ENCODE measurements around the gene CIB4.
A peak's percentile ranks its signal among the peaks of the same experiment; 100 is the strongest.

The CIB4 gene

GRCh38 chr2:26613241-26614215 is 27.6 kb downstream of the CIB4 start:
- no peak for DNase-seq (ENCODE audit: low read depth)
- no peak for TF ChIP-seq CTCF (IDR thresholded peaks at IDR 0.05; ENCODE audit: control insufficient read depth, extremely low read depth, insufficient read depth)
- H3K4me3 ChIP-seq (ENCODE audit: low read depth, low read length): no peak overlapping the region

DNA sequence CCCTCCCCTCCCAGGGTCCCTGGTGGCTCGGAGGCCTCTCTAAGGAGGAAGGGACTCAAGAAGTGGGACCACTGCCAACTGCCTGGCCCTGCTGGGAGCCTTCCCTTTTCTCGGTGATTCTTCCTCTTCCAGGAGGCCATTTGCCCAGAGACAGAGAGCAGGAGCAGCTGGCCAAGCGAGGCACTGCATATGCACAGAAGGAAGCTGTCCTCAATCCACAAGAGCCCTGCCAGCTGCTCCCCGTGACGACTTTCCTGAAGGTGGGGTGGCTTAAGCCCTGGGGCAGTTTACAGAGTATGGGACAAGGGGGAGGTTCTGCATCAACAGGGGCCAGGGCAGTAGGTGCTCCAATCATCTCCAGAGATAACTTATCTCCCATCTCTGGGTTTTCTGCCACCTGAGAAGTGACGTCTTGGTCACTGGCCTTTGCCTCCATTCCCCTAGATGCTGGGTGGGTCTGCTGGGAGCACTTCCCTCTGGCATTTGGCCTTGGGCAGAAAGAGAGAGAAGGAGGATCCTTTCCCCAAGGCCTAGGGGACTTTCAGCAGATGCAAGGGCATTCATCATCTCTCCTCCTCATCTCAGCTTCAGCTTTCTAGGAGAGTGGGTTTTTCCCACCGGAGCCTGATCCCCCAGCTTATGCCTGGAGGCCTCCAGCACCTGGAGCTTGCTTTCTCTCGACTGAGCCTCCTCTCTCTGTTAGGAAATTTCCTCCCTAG is 28.5 kb downstream of the CIB4 start:
- TF ChIP-seq CTCF (IDR thresholded peaks at IDR 0.05; ENCODE audit: control insufficient read depth, extremely low read depth, insufficient read depth): no peak
- H3K4me3 ChIP-seq (ENCODE audit: low read depth, low read length): no peak overlapping the region
- no peak for DNase-seq (ENCODE audit: low read depth)

DNA sequence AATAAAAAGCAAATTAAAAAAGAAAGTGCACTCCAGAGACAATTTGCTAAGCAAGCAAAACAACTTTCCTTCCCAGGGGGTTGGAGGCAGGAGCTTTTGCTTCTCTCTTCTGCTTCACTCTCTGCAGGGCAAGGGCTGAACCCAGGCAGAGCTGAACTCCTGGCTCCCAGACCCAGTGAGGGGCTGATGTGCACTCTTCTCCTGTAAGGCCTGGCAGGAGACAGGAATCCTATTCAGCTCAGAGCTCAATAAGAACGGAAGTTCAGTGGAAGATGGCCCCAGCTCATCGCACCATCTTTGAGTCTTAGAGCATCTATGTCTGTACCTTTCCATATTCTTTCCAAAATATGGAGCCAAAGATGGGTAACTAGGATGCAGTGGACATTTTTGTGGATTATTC is 29.1 kb downstream of the CIB4 start:
- H3K4me3 ChIP-seq (ENCODE audit: low read depth, low read length): no peak overlapping the region
- DNase-seq (ENCODE audit: low read depth): no peak
- TF ChIP-seq CTCF (IDR thresholded peaks at IDR 0.05; ENCODE audit: control insufficient read depth, extremely low read depth, insufficient read depth): no peak

DNA sequence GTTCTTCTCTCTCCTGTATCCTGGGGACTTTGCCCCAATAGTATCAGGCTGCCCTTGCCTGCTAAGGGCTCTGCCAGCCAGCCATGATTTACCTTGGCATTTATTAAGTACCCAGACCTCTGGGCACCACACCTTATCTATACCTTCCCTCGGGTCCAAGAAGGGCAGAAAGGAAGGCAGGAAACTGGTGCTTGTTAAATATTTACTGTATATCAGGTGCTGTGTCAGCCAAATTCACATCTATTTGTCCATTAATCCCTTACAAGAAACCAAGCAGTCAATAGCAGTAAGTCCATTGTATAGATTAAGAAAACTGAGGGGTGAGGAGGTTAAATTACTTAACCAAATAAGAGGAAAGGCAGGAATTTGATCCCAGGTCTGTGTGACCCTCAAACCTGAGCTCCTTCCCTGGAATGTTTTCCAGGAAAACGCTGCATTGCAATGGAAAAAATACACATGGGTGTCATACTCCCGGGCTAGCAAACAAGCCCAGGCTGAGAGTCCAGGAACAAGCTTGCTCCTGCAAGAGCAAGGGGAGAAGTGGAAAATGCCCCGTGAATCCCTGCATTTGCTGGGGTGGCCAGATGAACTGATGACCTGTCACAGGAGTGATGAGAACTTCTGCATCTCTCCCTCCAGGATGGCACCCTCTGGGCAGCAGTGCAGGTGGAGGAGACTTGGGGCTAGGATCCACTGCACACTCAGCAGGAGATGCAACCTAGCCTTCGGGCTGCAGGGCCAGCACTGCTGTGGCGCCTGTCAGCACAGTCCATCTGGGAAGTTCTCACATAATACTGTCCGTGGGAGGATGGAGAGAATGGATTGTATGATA is 30.4 kb downstream of the CIB4 start:
- TF ChIP-seq CTCF (IDR thresholded peaks at IDR 0.05; ENCODE audit: control insufficient read depth, extremely low read depth, insufficient read depth): no peak
- H3K4me3 ChIP-seq (ENCODE audit: low read depth, low read length): no peak overlapping the region
- DNase-seq (ENCODE audit: low read depth): peak; percentile 63

DNA sequence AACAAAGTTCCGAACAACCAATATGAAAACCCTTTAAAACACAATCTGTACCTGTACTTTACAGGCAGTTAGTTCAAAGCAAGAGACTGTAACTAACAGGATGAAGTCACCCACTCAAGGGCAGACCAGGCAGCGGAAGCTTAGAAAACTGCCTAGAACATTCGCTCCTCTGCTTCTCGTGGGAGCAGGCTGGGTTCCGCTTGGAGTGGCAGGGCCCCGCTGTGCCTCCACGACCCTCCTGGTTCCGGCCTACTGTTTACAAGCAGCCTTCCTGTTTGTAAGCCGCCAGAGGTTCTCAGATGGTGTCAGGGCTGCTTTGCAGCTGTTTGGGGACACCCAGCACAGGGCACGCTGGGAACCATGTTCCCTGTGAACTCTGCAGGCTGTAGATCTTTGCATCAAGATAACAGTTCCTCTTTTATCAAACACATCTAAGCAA is 31.3 kb downstream of the CIB4 start:
- no peak for TF ChIP-seq CTCF (IDR thresholded peaks at IDR 0.05; ENCODE audit: control insufficient read depth, extremely low read depth, insufficient read depth)
- no peak for DNase-seq (ENCODE audit: low read depth)
- no peak overlapping the region for H3K4me3 ChIP-seq (ENCODE audit: low read depth, low read length)

DNA sequence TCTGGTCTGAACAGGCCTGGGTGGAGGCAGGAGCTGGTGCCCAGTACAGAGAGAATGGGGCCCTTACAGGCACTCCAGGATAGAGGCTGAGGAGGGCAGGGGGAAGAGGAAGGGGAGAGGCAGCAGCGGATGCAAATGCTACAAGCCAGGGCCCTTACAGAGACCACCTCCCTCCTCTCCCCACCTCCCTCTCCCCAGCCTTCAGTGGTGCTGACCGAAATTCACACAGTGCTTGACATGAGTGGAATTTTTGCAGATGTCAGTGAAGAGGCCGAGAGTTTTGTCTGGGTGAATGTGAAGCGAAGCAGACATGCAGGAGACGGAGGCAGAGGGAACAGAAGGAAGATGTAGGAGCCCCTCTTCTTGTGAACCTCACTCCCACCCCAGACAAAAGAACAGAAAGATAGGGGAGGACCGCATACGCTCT is 31.9 kb downstream of the CIB4 start:
- no peak overlapping the region for H3K4me3 ChIP-seq (ENCODE audit: low read depth, low read length)
- DNase-seq (ENCODE audit: low read depth): no peak
- TF ChIP-seq CTCF (IDR thresholded peaks at IDR 0.05; ENCODE audit: control insufficient read depth, extremely low read depth, insufficient read depth): no peak

Data from LNCaP clone FGC (cell line).